Measurements from ENCODE around the gene FADS1.

The FADS1 gene

GRCh38 chr11:61830237-61831105 is 13.7 kb upstream of the FADS1 start:
- peak overlapping the region; percentile 74 for H3K4me3 ChIP-seq (ENCODE audit: low read depth, low read length)
- no peak for DNase-seq (ENCODE audit: low read depth)
- TF ChIP-seq CTCF (IDR thresholded peaks at IDR 0.05; ENCODE audit: low read depth, low read length) (no peak), MAX (IDR thresholded peaks at IDR 0.05; ENCODE audit: low read depth, low read length) (no peak), POLR2A (IDR thresholded peaks at IDR 0.05; ENCODE audit: extremely low read depth, insufficient read length) (no peak), MYC (IDR thresholded peaks at IDR 0.05; ENCODE audit: low read depth, low read length) (no peak)

- TF ChIP-seq CTCF (IDR thresholded peaks at IDR 0.05; ENCODE audit: low read depth, low read length) (no peak), POLR2A (IDR thresholded peaks at IDR 0.05; ENCODE audit: extremely low read depth, insufficient read length) (no peak), MAX (IDR thresholded peaks at IDR 0.05; ENCODE audit: low read depth, low read length) (no peak), MYC (IDR thresholded peaks at IDR 0.05; ENCODE audit: low read depth, low read length) (no peak)
- peak overlapping the region; percentile 74 for H3K4me3 ChIP-seq (ENCODE audit: low read depth, low read length)
- no peak for DNase-seq (ENCODE audit: low read depth)
Measured at GRCh38 chr11:61829806-61830205, 13.0 kb upstream of the FADS1 start.

GRCh38 chr11:61828629-61829407 is 12.0 kb upstream of the FADS1 start:
- peak overlapping the region; percentile 74 for H3K4me3 ChIP-seq (ENCODE audit: low read depth, low read length)
- peak; percentile 70 for DNase-seq (ENCODE audit: low read depth)
- TF ChIP-seq POLR2A (IDR thresholded peaks at IDR 0.05; ENCODE audit: extremely low read depth, insufficient read length) (peak; percentile 41), MYC (IDR thresholded peaks at IDR 0.05; ENCODE audit: low read depth, low read length) (no peak), CTCF (IDR thresholded peaks at IDR 0.05; ENCODE audit: low read depth, low read length) (peak; percentile 61), MAX (IDR thresholded peaks at IDR 0.05; ENCODE audit: low read depth, low read length) (no peak)

GRCh38 chr11:61828379-61828628 is 11.5 kb upstream of the FADS1 start:
- H3K4me3 ChIP-seq (ENCODE audit: low read depth, low read length), result peak overlapping the region; percentile 74
- TF ChIP-seq POLR2A (IDR thresholded peaks at IDR 0.05; ENCODE audit: extremely low read depth, insufficient read length), result no peak
- no peak for TF ChIP-seq CTCF (IDR thresholded peaks at IDR 0.05; ENCODE audit: low read depth, low read length)
- TF ChIP-seq MAX (IDR thresholded peaks at IDR 0.05; ENCODE audit: low read depth, low read length), result 0 out of 2 replicates have a peak, but pooled peaks have one; percentile 17
- peak; percentile 4; the same call in 1 of the 2 replicates for TF ChIP-seq MYC (IDR thresholded peaks at IDR 0.05; ENCODE audit: low read depth, low read length)
- no peak for DNase-seq (ENCODE audit: low read depth)

GRCh38 chr11:61827571-61828378 is 11.0 kb upstream of the FADS1 start, which contains the start of gene FADS2:
TSS of gene FADS2 (plus strand) at chr11:61828300. CDS start at chr11:61828391, 91 bp downstream.
- TF ChIP-seq CTCF (IDR thresholded peaks at IDR 0.05; ENCODE audit: low read depth, low read length) (peak; percentile 4), MYC (IDR thresholded peaks at IDR 0.05; ENCODE audit: low read depth, low read length) (peak; percentile 79), POLR2A (IDR thresholded peaks at IDR 0.05; ENCODE audit: extremely low read depth, insufficient read length) (peak; percentile 79), MAX (IDR thresholded peaks at IDR 0.05; ENCODE audit: low read depth, low read length) (peak; percentile 57)
- peak within 1 kb of the TSS; percentile 74 for H3K4me3 ChIP-seq (ENCODE audit: low read depth, low read length)
- DNase-seq (ENCODE audit: low read depth), result peak; percentile 98
